Measurements from ENCODE around the gene MOB3C. TPM values are rescaled to one million over a fixed set of nuclear protein-coding genes. Genes with fewer than 3 reads are reported as not detected.
A peak's percentile ranks its signal among the peaks of the same experiment; 100 is the strongest.
"Not testable (repeated sequence)": the region's sequence is repeated elsewhere in the genome, so short reads cannot be mapped to it uniquely, and the experiment has no call there.

Gene MOB3C
- 10.3 and 12.3 TPM in 2 replicates for total RNA-seq (2014; rRNA removed; shearing (Covaris generic))

- peak; percentile 56 for DNase-seq (ENCODE audit: low spot score)
Measured at GRCh38 chr1:46616277-46617107, at the start of gene MOB3C. Gene MOB3C (minus strand): TSS chr1:46616811. CDS start chr1:46613321, 3,490 bp downstream.

GRCh38 chr1:46665983-46666382 is 49.4 kb upstream of the MOB3C start:
- no peak for DNase-seq (ENCODE audit: low spot score)

- DNase-seq (ENCODE audit: low spot score), result not testable (repeated sequence)
Measured at GRCh38 chr1:46662919-46663318, 46.3 kb upstream of the MOB3C start.

- DNase-seq (ENCODE audit: low spot score), result not testable (repeated sequence)
Measured at GRCh38 chr1:46660116-46660515, 43.5 kb upstream of the MOB3C start.

- DNase-seq (ENCODE audit: low spot score), result no peak
Measured at GRCh38 chr1:46659307-46659870, 42.8 kb upstream of the MOB3C start.

GRCh38 chr1:46657775-46658174 is 41.2 kb upstream of the MOB3C start:
- no peak for DNase-seq (ENCODE audit: low spot score)

GRCh38 chr1:46656643-46657042 is 40.0 kb upstream of the MOB3C start:
- no peak for DNase-seq (ENCODE audit: low spot score)

GRCh38 chr1:46655848-46656247 is 39.2 kb upstream of the MOB3C start:
- DNase-seq (ENCODE audit: low spot score), result no peak

- not testable (repeated sequence) for DNase-seq (ENCODE audit: low spot score)
Measured at GRCh38 chr1:46654698-46655097, 38.1 kb upstream of the MOB3C start.

GRCh38 chr1:46654012-46654411 is 37.4 kb upstream of the MOB3C start:
- no peak for DNase-seq (ENCODE audit: low spot score)

GRCh38 chr1:46653405-46653958 is 36.9 kb upstream of the MOB3C start:
- no peak for DNase-seq (ENCODE audit: low spot score)

- DNase-seq (ENCODE audit: low spot score), result no peak
Measured at GRCh38 chr1:46652321-46653100, 35.9 kb upstream of the MOB3C start.

- DNase-seq (ENCODE audit: low spot score), result not testable (repeated sequence)
Measured at GRCh38 chr1:46651152-46651551, 34.5 kb upstream of the MOB3C start.

GRCh38 chr1:46650491-46650890 is 33.9 kb upstream of the MOB3C start:
- no peak for DNase-seq (ENCODE audit: low spot score)

- no peak for DNase-seq (ENCODE audit: low spot score)
Measured at GRCh38 chr1:46649764-46650163, 33.2 kb upstream of the MOB3C start.

- no peak for DNase-seq (ENCODE audit: low spot score)
Measured at GRCh38 chr1:46647611-46648010, 31.0 kb upstream of the MOB3C start.

GRCh38 chr1:46646844-46647243 is 30.2 kb upstream of the MOB3C start:
- DNase-seq (ENCODE audit: low spot score), result no peak

GRCh38 chr1:46646331-46646730 is 29.7 kb upstream of the MOB3C start:
- DNase-seq (ENCODE audit: low spot score), result no peak

GRCh38 chr1:46645815-46646214 is 29.2 kb upstream of the MOB3C start:
- no peak for DNase-seq (ENCODE audit: low spot score)

GRCh38 chr1:46643368-46643775 is 26.8 kb upstream of the MOB3C start:
- DNase-seq (ENCODE audit: low spot score), result peak; percentile 56

GRCh38 chr1:46642115-46642680 is 25.6 kb upstream of the MOB3C start:
- DNase-seq (ENCODE audit: low spot score), result no peak

- no peak for DNase-seq (ENCODE audit: low spot score)
Measured at GRCh38 chr1:46639547-46639946, 22.9 kb upstream of the MOB3C start.
